ENCODE data around the gene TMEM128. TPM values are rescaled to one million over a fixed set of nuclear protein-coding genes. Genes with fewer than 3 reads are reported as not detected.
"Not testable (repeated sequence)": the region's sequence is repeated elsewhere in the genome, so short reads cannot be mapped to it uniquely, and the experiment has no call there.

Gene TMEM128
- total RNA-seq, 1 donor from 2014 or later = 18.9 TPM

DNA sequence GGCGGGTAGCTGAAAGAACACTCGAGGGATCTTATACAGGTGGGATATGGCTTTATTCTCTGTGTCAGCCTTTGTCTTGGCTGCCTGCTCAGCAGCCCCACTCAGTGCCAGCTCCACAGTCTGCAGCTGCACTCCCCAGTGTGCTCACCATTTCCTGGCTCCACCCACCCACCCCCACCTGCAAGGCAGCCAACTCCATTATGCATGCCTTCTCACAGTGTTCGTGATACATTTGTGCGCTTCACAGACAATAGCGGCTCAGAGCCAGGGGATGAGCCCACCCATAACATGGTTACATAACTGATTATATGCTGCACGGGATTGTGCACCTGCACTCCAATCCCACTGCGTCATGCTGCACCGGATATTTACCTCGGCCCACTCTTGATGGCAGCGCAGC is 8.8 kb upstream of the TMEM128 start:
- Mint-ChIP-seq H3K4me3 (ENCODE audit: unreplicated experiment) (no peak overlapping the region), H3K9me3 (ENCODE audit: low read depth) (no peaks in the 10 kb centered on the region), H3K27ac (ENCODE audit: unreplicated experiment) (no peak overlapping the region), H3K27me3 (ENCODE audit: low read depth) (peaks cover 15% of the 10 kb centered on the region), H3K36me3 (ENCODE audit: low read depth) (no peaks in the 10 kb centered on the region), H3K4me1 (ENCODE audit: low read depth) (peaks cover 2% of the 10 kb centered on the region)
- no peak for DNase-seq (ENCODE audit: low spot score)
- TF ChIP-seq, protein P1, sequence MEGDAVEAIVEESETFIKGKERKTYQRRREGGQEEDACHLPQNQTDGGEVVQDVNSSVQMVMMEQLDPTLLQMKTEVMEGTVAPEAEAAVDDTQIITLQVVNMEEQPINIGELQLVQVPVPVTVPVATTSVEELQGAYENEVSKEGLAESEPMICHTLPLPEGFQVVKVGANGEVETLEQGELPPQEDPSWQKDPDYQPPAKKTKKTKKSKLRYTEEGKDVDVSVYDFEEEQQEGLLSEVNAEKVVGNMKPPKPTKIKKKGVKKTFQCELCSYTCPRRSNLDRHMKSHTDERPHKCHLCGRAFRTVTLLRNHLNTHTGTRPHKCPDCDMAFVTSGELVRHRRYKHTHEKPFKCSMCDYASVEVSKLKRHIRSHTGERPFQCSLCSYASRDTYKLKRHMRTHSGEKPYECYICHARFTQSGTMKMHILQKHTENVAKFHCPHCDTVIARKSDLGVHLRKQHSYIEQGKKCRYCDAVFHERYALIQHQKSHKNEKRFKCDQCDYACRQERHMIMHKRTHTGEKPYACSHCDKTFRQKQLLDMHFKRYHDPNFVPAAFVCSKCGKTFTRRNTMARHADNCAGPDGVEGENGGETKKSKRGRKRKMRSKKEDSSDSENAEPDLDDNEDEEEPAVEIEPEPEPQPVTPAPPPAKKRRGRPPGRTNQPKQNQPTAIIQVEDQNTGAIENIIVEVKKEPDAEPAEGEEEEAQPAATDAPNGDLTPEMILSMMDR (IDR thresholded peaks at IDR 0.05) = no peak

DNA sequence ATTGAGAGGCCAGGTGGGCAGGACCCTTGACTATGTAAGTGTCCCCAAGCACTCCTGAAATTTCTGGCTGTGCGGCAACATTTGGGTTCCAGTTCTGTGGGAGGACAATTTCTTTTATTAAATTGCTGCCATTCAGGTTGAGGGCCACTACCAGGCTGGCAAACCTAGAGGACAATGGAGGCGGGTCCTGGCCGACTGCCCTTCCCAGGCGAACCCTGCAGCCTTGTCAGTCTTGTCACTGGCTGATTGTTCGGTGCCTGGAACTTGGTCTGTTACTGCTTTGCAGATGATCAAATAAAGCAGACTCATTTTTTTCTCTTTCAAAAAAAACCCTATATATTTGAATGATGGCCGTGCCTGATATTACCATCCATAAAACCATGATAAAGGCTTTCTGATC is 6.6 kb upstream of the TMEM128 start:
- DNase-seq (ENCODE audit: low spot score) = no peak
- H3K4me3 Mint-ChIP-seq (ENCODE audit: unreplicated experiment) = no peak overlapping the region
- H3K9me3 Mint-ChIP-seq (ENCODE audit: low read depth) = no peaks in the 10 kb centered on the region
- no peaks in the 10 kb centered on the region for H3K36me3 Mint-ChIP-seq (ENCODE audit: low read depth)
- H3K27me3 Mint-ChIP-seq (ENCODE audit: low read depth) = peaks cover 15% of the 10 kb centered on the region
- H3K27ac Mint-ChIP-seq (ENCODE audit: unreplicated experiment) = no peak overlapping the region
- H3K4me1 Mint-ChIP-seq (ENCODE audit: low read depth) = peaks cover 2% of the 10 kb centered on the region
- TF ChIP-seq, protein P1 (IDR thresholded peaks at IDR 0.05) = no peak

DNA sequence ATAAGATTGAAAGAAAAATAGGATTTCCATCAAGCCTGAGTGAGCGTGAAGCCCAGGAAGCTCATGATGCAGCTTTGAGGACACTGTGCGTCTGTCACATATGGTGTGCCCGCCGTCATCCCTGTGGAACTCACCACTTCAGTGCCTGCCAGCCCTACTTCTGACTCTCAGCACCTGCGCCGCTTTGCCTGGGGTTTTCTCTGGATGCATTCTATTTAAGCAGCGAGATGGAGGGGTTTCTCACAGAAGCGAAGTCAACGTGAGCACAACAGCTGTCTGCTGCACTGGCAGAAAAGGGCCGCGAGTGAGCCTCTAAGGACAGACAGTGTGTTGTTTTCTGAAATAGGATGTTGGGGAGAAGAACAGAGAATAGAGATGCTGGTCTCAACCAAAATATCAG is 6.2 kb upstream of the TMEM128 start:
- Mint-ChIP-seq H3K36me3 (ENCODE audit: low read depth) (no peaks in the 10 kb centered on the region), H3K4me3 (ENCODE audit: unreplicated experiment) (no peak overlapping the region), H3K27ac (ENCODE audit: unreplicated experiment) (no peak overlapping the region), H3K4me1 (ENCODE audit: low read depth) (peaks cover 3% of the 10 kb centered on the region), H3K9me3 (ENCODE audit: low read depth) (no peaks in the 10 kb centered on the region), H3K27me3 (ENCODE audit: low read depth) (peaks cover 15% of the 10 kb centered on the region)
- TF ChIP-seq, protein P1 (IDR thresholded peaks at IDR 0.05) = no peak
- DNase-seq (ENCODE audit: low spot score) = no peak

DNA sequence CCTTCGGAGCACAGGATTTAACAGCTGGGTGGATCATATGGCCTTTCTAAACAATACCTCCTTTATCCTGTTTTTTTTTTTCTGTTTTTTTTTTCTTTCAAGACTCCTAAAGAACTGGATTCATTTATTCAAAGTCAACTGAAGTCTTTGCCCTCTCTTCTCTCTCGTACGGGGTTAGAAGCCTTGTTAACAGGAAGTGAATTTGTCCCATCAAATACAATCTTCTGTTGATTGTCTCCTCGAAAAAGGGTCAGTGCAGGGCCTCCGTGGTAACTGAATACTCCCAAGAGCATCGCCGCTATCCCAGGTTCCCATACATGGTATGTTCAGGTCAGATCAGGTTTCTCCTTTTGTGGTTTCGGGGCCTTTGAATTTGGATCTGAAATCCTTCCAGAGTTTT is 1.8 kb upstream of the TMEM128 start:
- H3K36me3 Mint-ChIP-seq (ENCODE audit: low read depth) = peaks cover 6% of the 10 kb centered on the region
- H3K4me3 Mint-ChIP-seq (ENCODE audit: unreplicated experiment) = no peak overlapping the region
- no peak overlapping the region for H3K27ac Mint-ChIP-seq (ENCODE audit: unreplicated experiment)

DNA sequence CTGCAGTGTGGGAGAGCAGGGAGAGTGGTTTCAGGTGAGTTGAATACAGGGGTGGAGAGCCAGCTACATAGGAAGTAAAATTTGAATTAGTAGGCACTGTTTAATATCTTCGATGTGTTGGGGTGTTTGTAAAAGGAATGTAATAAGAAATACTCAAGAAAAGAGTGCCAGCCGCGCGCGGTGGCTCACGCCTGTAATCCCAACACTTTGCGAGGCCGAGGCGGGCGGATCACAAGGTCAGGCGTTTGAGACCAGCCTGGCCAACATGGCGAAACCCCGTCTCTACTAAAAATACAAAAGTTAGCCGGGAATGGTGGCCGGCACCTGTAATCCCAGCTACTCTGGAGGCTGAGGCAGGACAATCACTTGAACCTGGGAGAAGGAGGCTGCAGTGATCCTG is 1.3 kb upstream of the TMEM128 start:
- not testable (repeated sequence) for H3K27me3 Mint-ChIP-seq (ENCODE audit: low read depth); H3K4me3 Mint-ChIP-seq (ENCODE audit: unreplicated experiment); DNase-seq (ENCODE audit: low spot score); H3K27ac Mint-ChIP-seq (ENCODE audit: unreplicated experiment); H3K36me3 Mint-ChIP-seq (ENCODE audit: low read depth); H3K9me3 Mint-ChIP-seq (ENCODE audit: low read depth)
- H3K4me1 Mint-ChIP-seq (ENCODE audit: low read depth) = peaks cover 26% of the 10 kb centered on the region

More for the DNA sequence above, 1.8 kb upstream of the TMEM128 start:
- Mint-ChIP-seq H3K9me3 (ENCODE audit: low read depth) (no peaks in the 10 kb centered on the region), H3K27me3 (ENCODE audit: low read depth) (peaks cover 5% of the 10 kb centered on the region), H3K4me1 (ENCODE audit: low read depth) (peaks cover 26% of the 10 kb centered on the region)
- DNase-seq (ENCODE audit: low spot score) = no peak
- TF ChIP-seq, protein P1 (IDR thresholded peaks at IDR 0.05) = no peak

DNA sequence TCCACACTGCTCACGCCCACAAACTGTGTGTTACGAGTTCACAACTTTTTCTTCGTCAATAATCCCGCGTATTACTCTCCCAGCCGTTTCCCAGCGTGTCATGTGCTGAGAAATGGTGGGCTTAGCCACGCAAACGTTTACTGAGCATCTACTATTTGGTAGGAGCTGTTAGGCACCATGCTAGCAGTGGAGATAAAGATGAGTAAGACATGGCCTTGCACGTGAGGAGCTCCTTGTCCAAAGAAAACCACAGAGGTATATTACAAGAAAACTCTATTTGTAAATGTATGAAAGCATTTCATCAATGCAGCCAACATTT is 821 bp upstream of the TMEM128 start:
- H3K9me3 Mint-ChIP-seq (ENCODE audit: low read depth) = no peaks in the 10 kb centered on the region
- H3K4me1 Mint-ChIP-seq (ENCODE audit: low read depth) = peaks cover 26% of the 10 kb centered on the region
- DNase-seq (ENCODE audit: low spot score) = no peak
- TF ChIP-seq, protein P1 (IDR thresholded peaks at IDR 0.05) = no peak
- no peaks in the 10 kb centered on the region for H3K27me3 Mint-ChIP-seq (ENCODE audit: low read depth)
- H3K4me3 Mint-ChIP-seq (ENCODE audit: unreplicated experiment) = peak overlapping the region; percentile 88
- H3K27ac Mint-ChIP-seq (ENCODE audit: unreplicated experiment) = peak overlapping the region; percentile 99
- peaks cover 10% of the 10 kb centered on the region for H3K36me3 Mint-ChIP-seq (ENCODE audit: low read depth)
